Measurements from ENCODE around the gene TOLLIP.
"Not testable (repeated sequence)": the region's sequence is repeated elsewhere in the genome, so short reads cannot be mapped to it uniquely, and the experiment has no call there.

TOLLIP gene

DNA sequence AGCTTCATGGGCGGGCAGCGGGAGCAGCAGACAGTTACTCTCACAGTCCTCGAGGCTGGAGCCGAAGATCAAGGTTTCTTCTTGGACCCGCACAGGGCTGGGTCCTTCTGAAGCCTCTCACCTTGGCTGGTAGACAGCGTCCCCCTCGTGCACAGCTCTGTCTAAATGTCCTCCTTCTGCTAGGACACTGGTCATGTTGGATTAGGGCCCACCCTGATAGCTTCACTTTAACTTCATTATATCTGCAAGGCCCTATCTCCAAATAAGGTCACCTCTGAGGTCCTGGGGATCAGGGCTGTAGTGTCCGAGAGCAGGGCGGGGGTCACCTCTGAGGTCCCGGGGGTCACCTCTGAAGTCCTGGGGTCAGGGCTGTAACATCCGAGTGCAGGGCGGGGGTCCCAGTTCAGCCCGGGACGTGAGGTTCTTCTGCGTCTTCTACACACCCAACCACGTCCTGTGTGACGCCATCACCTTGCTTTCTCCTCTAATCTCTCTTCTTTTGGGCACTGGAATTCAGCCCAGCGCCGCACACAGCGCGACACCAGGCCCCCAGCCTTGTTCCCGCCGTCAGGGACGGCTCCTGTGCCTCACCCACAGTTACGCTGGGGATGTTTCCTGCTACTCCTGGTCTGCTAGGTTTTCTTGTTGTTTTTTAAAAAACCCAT, 34.1 kb upstream of the TOLLIP start:
- no peak for DNase-seq (ENCODE audit: low spot score)

DNA sequence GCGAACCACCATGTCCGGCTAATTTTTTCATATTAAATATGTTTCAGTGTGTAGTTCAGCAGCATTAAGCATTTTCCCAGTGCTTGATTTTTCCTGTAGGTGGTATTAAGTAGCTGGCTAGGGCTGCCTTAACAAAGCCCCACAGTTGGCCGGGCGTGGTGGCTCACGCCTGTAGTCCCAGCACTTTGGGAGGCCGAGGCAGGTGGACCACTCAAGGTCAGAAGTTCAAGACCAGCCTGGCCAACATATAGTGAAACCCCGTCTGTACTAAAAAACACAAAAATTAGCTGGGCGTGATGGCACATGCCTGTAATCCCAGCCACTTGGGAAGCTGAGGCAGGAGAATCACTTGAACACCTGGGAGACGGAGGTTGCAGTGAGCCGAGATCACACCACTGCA, 33.5 kb upstream of the TOLLIP start:
- DNase-seq (ENCODE audit: low spot score), result no peak

DNA sequence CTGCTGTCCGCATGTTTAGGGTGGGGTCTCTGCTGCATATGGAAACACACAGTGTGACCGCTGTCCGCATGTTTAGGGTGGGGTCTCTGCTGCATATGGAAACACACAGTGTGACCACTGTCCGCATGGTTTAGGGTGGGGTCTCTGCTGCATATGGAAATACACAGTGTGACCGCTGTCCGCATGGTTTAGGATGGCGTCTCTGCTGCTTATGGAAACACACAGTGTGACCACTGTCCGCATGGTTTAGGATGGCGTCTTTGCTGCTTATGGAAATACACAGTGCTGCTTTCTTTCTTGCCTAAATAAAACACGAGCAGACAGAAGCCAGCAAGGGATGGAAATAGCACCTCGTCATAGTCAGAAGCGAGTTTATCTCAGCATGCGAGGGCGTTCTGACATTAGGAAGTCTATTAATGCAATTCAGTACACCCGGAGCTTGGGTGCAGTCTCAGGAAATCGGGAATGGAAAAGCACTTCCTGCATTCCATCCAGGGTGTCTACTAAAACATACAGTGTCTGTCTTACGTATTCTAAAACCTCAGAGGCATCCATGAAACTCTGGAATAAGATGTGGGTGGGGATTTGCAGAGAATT, 32.6 kb upstream of the TOLLIP start:
- peak; percentile 47 for DNase-seq (ENCODE audit: low spot score)

DNA sequence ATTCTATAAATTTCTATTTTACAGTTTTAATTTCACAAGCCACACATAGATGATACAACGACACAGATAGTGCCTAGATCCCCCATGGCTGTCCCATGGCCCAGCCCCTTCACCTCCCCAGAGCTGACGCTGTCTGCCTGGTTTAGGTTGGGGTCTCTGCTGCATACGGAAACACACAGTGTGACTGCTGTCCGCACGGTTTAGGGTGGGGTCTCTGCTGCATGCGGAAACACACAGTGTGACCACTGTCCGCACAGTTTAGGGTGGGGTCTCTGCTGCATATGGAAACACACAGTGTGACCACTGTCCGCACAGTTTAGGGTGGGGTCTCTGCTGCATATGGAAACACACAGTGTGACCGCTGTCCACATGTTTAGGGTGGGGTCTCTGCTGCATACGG, 31.8 kb upstream of the TOLLIP start:
- DNase-seq (ENCODE audit: low spot score), result not testable (repeated sequence)

DNA sequence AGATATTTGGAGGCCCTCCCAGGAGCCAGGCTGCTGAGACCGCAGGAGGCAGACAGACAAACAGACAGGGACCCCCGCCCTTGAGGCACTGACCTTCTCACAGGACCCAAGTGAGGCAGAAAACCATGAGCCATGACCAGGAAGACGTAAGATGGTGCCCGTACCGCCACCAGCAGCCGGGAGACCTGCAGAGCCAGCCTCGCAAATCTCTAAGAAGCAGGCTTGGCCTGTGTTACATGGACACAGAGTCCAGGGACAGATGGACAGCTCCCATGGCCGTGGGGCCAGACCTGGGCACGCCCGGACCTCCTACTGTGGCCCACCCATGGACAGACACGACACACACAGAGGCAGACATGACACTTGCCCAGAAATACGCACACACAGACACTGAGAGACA, 30.7 kb upstream of the TOLLIP start:
- DNase-seq (ENCODE audit: low spot score), result no peak

DNA sequence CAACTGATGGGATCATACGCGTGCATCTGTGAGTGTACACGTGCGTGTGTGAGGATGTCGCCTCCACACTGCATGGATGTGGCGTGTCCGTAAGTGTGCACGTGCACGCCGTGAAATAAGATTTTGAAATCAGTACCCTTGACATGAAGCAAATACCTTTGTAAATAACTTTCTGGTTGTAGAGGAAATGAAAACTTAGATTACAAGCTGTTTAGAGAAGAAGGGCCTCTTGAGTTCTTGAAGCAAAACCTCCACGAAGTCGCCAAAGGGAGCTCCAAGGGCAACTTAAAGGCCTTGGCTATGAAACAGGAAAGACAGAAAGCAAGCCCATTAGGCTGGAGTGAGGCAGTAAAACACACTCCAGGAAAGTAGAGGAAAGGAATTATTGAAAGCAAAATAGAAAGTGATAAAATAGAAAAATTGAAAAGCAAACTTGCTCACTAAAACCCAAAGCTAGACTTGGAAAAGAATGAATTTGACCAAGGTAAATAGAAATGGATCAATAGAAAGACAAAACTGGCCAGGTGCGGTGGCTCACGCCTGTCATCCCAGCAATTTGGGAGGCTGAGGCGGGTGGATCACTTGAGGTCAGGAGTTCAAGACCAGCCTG, 29.7 kb upstream of the TOLLIP start:
- DNase-seq (ENCODE audit: low spot score), result no peak

DNA sequence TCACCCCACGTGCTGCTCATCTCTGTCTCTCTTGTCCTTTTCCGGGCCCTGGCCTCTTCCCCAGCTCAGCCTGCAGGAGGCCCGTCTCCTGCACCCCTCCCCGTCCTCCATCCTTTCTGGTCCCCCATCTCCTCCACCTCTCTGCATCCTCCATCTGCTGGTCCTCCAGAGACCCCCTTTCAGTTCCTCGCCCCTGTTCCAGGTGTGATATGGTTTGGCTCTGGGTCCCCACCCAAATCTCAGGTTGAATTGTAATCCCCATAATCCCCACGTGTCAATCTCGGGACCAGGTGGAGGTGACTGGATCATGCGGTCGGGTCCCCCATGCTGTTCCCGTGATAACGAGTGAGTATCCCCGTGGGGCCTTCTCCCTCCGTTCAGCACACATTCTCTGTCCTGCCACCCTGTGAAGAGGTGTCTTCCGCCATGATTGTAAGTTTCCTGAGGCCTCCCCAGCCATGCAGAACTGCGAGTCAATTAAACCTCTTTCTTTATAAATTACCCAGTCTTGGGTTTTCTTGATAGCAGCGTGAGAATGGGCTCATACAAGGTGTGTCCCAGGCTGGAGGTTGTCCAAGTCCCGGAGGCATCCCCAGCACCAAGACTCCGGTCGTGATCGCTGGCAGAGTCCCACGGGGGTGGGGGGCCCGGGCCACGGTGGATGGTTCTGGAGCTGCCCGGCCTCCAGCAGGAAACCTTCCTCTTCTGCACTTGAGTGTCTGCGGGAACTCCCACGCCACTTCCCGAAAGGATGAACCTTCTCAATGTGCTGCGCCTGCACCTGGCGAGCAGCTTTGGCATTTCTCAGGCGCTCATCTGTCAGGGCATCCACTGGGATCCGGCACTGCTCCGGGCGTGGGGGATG, 29.0 kb upstream of the TOLLIP start:
- DNase-seq (ENCODE audit: low spot score), result no peak

DNA sequence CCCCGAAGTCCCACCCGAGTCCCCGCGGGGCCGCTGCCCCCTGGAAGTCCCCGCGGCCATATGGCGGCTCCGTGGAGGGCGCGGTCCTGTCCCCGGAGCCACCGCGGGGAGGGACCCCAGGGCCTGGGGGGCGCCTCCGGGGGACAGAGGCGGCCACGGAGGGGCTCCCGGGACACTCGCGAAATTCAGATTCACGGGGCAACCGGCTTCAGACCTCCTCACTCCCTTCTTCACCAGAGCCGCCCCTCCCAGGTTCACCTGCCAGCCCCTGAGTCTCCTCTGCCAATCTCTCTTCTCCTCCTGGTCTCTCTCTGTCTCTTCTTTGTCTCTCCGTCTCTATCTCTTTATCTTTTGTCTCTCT, 28.2 kb upstream of the TOLLIP start:
- DNase-seq (ENCODE audit: low spot score), result no peak

DNA sequence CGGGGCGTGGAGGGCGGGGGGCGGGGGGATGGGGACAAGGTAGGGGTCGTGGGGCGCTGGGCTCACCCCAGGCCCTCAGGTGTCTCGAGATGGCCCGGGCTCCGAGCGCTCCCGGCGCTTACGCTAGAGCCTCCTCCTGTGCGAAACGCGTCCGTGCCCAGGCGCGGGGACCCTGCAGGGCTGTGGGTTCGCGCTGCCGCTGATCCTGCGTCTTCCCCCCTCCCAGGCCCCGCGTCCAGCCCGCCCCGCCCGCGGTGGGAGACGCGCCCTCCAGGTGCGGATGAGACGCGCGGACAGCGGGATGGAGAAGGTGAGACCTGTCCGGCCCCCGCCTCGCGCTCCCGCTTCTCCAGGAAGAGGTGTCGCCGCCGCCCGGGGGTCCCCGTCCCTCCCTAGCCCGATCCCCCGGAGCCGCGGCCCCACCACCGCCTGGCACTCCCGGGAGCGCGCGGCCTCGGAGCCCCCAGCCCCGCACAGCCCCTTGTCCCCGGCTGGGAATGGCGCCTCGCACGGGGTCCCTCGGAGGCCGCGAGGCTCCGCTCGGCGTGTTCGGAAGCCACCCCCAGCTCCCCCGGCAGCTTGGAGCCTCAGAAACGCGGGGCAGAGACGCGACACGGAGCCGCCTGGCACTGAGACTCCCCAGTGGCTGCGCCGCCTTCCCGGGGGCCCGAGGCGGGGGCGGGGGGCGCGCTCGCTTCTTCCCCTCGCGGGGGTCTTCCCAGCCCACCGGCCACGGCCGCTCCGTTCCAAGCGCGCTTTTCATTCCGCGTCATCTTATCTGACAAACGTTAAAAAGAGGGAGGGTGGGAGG, 27.6 kb upstream of the TOLLIP start:
- DNase-seq (ENCODE audit: low spot score), result no peak

DNA sequence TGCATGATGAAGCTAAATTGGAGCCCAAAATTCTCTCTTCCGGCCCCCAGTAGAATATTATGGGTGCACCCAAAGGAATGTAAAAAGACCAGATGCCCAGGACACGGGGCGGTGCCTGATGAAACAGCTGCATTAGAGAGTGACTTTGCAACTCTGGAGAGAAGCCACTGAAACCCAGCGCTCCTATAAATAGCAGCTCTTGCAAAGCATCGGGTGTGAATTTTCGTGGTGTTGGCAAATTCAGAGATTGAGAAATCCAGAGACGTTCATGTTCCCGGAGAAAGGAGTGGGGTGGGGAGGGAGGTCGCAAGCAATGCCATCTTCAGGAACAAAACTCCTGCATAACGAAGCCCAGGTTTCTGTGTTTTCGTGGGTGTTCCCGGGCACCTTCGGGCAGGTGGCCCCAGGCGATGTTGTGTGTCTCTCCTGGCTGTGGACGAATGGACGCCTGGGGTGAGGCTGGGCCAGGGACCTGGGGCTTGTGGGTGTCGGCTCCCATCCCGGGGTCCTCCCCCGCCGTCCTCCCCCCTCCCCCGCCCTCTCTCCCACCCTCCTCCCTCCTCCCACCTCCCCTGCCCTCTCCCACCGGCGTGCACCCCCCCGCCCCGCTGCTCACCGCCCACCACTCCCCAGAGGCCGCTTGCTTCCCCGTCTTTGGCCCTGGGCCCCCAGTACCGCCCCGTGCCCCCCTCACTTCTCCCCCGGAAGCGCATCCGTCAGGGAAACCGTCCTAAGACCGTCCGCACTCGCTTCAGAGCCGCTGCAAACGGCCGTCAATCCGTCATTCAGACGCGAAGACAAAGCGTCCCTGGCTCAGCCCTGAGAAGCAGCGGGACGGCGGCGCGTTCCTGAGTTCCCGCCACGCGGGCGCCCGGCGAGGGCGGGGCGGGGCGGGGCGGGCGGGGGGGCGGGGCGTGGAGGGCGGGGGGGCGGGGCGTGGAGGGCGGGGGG, 26.7 kb upstream of the TOLLIP start:
- peak; percentile 77 for DNase-seq (ENCODE audit: low spot score)

DNA sequence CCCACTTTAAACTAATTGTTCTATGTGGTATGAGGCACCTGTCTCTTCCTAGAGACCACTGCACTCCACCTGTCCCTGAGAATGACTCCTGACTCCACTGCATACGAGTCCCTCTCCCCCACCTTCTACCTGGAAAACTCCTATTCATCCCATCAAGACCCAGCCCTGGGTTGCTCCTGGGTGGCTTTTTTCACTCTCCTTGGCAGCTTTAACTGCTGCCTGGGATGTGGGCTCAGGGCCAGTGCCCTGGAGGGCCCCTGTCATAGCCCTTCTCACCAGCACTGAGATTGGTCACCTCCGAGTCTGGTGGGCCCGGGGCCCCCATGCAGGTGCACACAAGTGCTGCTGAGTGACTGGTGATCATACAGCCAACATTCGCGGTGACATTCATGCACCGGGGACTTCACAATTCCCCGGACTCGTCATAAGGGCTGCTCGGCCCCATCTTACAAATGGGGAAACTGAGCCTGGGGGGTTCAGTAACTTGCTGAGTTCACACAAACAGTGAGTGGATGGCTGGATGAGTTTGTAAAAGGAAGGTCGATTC, 25.9 kb upstream of the TOLLIP start:
- no peak for DNase-seq (ENCODE audit: low spot score)

DNA sequence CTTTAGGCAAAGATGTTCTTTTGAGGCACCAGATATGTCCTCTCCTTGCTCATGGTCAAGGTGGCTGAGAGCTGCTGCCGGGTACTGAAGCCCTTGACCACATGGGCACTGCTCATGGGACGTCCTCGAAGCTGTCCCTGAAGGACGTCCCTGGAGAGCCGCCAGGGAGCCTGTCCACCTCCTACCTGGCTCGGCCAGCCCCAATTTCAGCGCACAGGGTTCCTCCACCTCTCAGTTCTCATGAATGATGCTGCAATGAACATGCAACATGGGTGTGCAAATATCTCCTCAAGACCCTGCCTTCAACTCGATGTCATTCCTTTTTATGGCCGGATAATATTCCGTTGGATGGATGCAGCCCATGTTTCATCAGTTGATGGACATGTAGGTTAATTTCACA, 24.4 kb upstream of the TOLLIP start:
- DNase-seq (ENCODE audit: low spot score), result no peak

DNA sequence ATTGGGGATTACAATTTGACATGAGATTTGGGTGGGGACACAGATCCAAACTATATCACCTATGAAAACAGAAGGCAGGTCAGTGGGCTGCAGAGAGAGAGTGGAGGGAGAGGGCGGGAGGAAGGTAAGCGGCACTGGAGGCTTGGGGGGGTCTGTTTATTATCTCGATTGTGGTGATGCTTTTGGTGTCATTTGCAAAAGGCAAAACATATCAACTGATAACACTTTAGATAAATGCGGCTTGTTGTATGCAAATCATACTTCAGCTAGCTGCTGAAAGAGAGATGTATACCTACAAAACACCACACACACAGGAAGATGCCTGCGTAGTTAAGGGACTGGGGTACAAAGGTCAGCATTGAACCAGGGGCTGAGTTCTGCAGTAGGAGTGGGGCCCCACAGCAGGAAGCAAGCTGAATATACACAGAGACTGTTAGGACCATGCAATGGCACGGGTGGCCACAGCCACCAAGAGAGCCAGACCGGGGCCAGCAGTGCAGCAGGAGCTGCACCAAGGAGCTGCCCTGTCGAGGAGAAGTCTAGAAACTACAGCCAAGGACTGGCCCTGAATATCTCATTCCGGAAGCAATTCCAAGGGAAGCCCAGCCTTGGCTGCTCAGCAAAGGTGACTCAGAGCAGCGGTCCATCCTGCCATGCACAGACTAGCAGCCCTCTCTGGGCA, 23.8 kb upstream of the TOLLIP start:
- DNase-seq (ENCODE audit: low spot score), result peak; percentile 45

DNA sequence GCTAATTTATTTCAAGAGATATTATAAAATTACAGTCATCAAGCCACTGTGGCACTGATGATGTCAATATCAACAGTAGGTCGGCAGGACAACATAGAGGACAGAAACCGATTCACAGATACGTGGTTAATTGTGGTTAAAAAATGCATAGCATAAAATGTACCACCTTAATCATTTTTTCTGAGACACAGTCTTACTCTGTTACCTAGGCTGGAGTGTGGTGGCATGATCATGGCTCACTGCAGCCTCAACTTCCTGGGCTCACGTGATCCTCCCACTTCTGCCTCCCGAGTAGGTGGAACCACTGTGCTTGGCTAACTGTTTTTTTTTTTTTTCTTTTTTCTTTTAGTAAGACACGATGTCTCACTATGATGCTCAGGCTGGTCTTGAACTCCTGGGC, 21.0 kb upstream of the TOLLIP start:
- DNase-seq (ENCODE audit: low spot score), result no peak

DNA sequence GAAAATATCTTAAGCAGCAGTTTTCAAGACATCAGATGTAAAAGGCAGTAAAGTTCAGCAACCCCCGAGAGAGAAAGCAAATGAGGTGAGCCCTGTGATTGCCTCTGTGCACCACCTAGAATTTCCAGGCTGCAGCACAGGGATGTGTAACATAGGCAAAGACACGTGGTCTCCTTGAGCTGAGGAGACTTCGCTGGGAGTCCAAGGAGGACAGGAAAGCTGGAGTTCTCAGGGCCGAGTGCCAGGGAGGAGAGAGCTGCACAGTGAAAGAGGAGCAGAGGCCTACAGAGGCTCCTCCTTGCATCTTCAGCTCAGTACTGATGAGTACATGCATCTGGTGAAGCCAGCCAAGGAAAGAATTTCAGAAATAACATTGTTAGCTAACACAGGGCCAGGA, 17.6 kb upstream of the TOLLIP start:
- no peak for DNase-seq (ENCODE audit: low spot score)

DNA sequence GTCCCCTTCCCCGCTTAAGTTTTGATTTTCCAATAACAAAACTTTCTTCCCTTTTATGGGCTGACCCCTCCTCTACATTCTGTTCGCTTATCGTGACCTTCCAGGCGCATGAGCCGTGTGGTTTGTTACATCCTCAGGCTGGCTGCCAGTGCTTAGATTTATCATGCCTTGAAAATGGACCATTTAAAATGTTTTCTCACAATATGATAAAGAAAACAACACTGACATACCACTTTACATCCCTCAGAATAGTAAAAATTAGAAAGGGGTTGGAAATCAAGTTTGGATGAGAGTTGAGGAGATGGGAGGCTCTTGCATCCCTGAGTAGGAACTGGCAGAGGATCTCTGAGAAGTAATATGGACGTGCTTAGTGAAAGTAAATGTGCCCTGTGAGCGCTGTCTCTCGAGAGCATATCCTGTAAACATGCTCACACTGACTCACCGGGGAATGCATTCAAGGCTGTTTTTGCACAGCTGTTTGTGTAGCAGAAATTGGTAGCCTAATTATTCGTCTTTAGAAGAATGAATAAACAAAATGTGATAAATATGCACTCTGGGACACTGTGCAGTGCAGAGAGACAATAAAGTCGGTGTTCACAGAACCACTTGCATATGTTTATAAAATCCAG, 17.1 kb upstream of the TOLLIP start:
- DNase-seq (ENCODE audit: low spot score), result no peak

DNA sequence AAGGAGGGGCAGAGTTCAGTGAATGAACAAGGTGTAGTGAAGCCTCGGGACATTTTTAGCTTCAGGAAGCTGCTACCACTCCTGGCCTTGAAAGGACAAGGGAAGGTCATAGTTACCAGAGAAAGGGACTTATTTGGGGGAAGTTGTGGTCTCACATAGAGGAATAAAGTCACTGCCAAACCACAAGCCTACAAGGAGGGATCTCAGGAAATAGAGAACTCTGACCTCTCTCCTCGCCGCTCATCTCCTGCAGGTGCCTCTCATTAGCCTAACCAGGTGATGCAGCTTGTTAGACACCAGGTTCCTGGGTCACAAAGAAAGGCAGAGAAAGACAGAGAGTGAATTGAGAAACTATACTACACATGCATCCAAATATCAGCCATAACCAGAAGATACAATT, 14.3 kb upstream of the TOLLIP start:
- no peak for DNase-seq (ENCODE audit: low spot score)

DNA sequence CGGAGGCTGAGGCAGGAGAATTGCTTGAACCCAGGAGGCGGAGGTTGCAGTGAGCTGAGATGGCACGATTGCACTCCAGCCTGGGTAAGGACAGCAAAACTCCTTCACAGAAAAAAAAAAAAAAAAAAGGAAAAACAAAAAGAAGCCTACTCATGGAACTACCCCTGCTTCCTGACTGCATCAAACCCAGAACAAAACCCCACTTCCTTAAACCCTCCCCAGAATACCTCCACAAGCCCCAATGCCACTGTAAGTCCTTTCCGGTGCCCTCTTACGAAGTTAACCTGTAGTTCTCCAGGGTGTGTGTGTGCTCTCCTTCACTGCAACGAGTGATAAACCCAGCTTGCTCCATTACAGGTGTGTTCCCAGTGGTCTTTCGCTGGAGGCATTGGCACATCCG, 8.6 kb upstream of the TOLLIP start:
- DNase-seq (ENCODE audit: low spot score), result no peak

DNA sequence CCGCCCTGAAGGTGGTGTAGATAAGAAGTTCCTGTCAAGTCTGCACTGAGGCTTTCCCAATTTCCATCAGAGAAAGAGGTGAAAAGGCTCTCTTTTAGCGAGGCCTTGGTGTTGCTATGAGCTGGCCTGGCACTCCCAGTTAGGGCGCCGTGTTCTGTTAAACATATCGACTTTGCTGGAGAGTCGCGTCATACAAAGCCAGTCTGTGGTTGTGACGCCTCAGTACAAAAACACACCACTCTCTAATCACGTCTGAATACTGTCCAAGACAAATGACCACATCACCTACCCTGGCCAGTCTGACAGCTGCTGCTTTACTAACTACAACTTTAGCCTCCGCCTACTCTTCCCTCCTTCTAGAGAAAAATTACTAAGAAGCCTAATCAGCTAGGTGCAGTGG, 8.0 kb upstream of the TOLLIP start:
- DNase-seq (ENCODE audit: low spot score), result no peak

Data from RKO (cell line).